Stomach smooth muscle (tissue), 2 donors: Measurements from ENCODE around the gene ST8SIA3.

Source experiments
- H3K27ac ChIP-seq: one replicate; pipeline ENCODE4 v1.7.0; 2013; ENCODE audit warnings: mild to moderate bottlenecking, low read length, inconsistent platforms
- H3K27me3 ChIP-seq, 2 donors: one replicate each; pipeline ENCODE4 v1.7.0; 2013; ENCODE audit warnings: low read length in 2 of 2; ENCODE audit not compliant: insufficient read depth in 2 of 2, control insufficient read depth in 1 of 2
- H3K36me3 ChIP-seq, 2 donors: one replicate each; pipeline ENCODE4 v1.7.0; 2013; ENCODE audit warnings: low read length in 2 of 2; ENCODE audit not compliant: control insufficient read depth in 2 of 2, insufficient read depth in 2 of 2
- H3K4me1 ChIP-seq: one replicate; pipeline ENCODE4 v1.7.0; 2013; ENCODE audit warnings: low read length; ENCODE audit not compliant: control insufficient read depth, insufficient read depth
- H3K4me3 ChIP-seq, 2 donors: one replicate each; pipeline ENCODE4 v1.7.0; 2013; ENCODE audit warnings: low read length in 2 of 2
- H3K9ac ChIP-seq, 2 donors: one replicate each; pipeline ENCODE4 v1.7.0; 2013; ENCODE audit warnings: low read length in 2 of 2, mild to moderate bottlenecking in 1 of 2
- H3K9me3 ChIP-seq, 2 donors: one replicate each; pipeline ENCODE4 v1.7.0; 2013; ENCODE audit warnings: low read length in 2 of 2; ENCODE audit not compliant: control insufficient read depth in 2 of 2
- donor health status: healthy.
- donor health status: Pancreatic carcinoma.

The ST8SIA3 gene, protein sequence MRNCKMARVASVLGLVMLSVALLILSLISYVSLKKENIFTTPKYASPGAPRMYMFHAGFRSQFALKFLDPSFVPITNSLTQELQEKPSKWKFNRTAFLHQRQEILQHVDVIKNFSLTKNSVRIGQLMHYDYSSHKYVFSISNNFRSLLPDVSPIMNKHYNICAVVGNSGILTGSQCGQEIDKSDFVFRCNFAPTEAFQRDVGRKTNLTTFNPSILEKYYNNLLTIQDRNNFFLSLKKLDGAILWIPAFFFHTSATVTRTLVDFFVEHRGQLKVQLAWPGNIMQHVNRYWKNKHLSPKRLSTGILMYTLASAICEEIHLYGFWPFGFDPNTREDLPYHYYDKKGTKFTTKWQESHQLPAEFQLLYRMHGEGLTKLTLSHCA

DNA sequence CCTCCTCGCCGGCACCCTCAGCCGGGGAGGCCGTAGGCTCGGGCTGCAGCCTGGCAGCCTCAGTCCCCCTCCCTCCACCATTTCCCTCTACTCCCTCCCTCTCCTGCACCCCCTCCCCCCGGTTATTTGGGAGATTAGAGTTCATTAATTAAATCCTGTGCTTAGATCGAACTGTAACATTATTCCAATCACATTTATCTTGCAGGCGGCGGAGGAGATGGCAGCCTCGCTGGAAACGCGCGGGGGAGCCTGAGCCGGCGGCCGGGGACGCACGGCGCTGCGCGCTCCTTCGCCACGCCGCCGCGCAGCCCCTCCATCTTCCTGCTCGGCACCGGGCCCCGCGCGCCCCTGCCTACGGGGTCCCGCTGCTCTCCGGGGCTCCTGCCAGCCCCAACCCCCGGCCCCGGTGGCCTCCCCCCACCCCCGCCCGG lies at the start of gene ST8SIA3:
ST8SIA3 (plus strand) TSS at position 287 of the 431 bp plus-strand sequence. CDS start 290 bp downstream, outside the sequence.
- Histone ChIP-seq H3K4me1 (peaks cover 4% of the 10 kb centered on the region), H3K9me3 (no peaks in the 10 kb centered on the region), H3K4me3 (no peak within 1 kb of the TSS), H3K36me3 (no peaks in the 10 kb centered on the region), H3K9ac (no peak within 1 kb of the TSS), H3K27ac (no peak within 1 kb of the TSS), H3K27me3 (peaks cover 24 to 34% of the 10 kb centered on the region in 2 donors)

DNA sequence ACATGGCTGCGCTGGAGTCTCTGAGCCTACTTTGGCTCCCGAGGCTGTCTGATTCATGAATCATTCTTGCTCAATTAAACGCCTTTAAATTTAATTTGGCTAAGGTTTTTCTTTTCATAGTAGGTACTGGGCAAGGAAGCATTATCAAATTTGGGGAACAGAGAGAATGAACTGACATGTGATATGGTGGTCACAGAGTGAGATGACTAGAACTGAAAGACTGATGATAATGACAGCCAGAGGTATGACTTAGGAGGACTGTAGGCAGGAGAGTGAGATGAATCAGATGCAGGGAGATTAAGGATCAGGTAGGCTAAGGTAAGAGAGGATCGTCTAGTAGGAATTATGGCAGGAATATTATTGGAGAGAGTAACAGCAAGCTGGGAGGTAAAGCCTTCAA lies 40.9 kb upstream of the ST8SIA3 start:
- no peak overlapping the region for H3K27ac ChIP-seq
- no peak overlapping the region for H3K4me3 ChIP-seq
- H3K4me1 ChIP-seq = no peaks in the 10 kb centered on the region
- H3K27me3 ChIP-seq = peaks cover 0 to 2% of the 10 kb centered on the region in 2 donors
- H3K36me3 ChIP-seq = no peaks in the 10 kb centered on the region
- H3K9me3 ChIP-seq = no peaks in the 10 kb centered on the region
- no peak overlapping the region for H3K9ac ChIP-seq

DNA sequence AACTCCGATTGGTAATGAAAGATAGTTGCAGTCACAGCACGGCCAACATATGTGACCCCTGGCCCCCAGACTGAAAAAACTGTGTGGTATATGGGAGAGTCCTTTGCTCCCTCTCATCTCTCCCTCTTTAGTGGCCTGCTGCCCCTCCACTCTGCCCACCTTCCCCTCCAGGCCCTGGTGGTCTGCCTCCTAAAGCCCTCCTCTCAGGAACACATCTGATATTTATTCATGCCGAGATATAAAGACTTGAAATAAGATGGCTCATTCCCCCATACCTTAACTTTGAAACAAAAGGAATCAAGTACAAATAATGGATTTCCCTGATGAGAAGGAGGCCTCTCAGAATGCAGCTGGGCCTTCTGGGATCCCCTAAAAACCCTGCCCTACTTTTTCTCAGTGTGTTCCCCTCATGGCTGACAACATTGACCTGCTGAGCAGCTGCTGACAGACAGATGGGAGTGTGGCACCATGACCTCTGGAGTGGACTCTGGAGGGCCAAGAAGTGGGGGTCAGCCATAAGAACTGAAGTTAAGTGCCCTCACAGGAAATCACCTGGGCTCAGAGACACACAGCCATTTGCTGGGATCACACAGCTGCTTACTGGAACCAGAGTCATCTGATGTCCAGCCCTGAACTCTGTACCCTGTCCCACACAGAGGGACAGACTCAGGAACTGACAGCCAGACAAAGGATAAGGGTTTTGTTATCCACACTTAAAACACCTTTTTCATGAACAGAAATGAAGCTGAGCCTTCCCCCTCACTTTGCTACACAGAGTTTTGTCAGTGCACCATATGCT lies 39.8 kb upstream of the ST8SIA3 start:
- Histone ChIP-seq H3K9me3 (no peaks in the 10 kb centered on the region), H3K4me3 (no peak overlapping the region), H3K9ac (no peak overlapping the region), H3K36me3 (no peaks in the 10 kb centered on the region), H3K27me3 (peaks cover 0 to 2% of the 10 kb centered on the region in 2 donors), H3K4me1 (no peaks in the 10 kb centered on the region), H3K27ac (no peak overlapping the region)

DNA sequence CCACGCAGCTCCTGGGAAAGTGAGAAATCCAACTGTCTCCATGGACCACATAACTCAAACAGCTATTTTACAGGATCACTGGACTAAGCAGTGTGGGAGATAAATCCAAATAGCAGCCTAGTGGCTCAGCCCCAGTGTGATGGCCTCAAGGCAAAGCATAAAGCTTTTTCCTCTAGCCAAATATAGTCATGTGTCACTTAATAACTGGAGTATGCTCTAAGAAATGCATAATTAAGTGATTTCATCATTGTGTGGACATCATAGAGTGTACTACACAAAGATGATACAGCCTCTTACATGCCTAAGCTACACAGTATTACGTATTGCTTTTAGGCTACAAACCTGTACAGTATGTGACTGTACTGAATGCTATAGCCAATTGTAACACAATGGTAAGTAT lies 31.8 kb upstream of the ST8SIA3 start:
- H3K9ac ChIP-seq = no peak overlapping the region
- H3K36me3 ChIP-seq = no peaks in the 10 kb centered on the region
- peaks cover 0 to 2% of the 10 kb centered on the region in 2 donors for H3K9me3 ChIP-seq
- peaks cover 0 to 2% of the 10 kb centered on the region in 2 donors for H3K27me3 ChIP-seq
- no peaks in the 10 kb centered on the region for H3K4me1 ChIP-seq
- H3K4me3 ChIP-seq = no peak overlapping the region
- no peak overlapping the region for H3K27ac ChIP-seq

DNA sequence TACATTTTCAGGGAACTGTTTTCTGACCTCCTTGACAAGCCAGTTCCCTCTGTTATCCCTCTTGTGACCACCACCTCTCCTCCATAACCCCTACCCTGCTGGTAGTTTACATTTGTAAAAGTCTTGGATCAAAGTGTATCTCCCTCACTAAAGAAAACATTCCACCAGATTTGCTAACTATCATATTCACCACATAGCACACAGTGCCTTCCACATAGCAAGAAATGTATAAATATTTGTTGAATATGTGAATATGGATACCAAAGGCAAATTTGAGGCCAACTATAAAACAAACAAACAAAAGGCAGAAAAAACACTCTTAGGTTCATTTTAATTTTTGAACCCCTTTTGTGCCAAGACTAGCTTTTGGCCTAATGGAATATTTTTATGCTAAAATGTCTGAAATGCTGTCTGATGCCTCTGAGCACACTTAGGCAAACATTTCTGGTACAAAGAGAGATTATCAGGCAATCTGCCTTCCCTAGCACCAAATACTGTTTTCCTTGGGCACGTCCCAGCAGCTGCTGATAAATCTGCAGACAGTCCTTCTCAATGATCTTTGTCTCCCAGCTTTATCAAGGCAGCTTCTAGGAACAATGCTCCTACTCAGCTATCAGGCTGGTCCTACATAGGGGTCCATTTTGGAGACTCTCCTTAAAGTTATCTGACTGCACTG lies 26.7 kb upstream of the ST8SIA3 start:
- peaks cover 0 to 2% of the 10 kb centered on the region in 2 donors for H3K9me3 ChIP-seq
- no peaks in the 10 kb centered on the region for H3K36me3 ChIP-seq
- no peak overlapping the region for H3K9ac ChIP-seq
- no peak overlapping the region for H3K27ac ChIP-seq
- H3K4me1 ChIP-seq = no peaks in the 10 kb centered on the region
- H3K4me3 ChIP-seq = no peak overlapping the region
- H3K27me3 ChIP-seq = peaks cover 0 to 4% of the 10 kb centered on the region in 2 donors

DNA sequence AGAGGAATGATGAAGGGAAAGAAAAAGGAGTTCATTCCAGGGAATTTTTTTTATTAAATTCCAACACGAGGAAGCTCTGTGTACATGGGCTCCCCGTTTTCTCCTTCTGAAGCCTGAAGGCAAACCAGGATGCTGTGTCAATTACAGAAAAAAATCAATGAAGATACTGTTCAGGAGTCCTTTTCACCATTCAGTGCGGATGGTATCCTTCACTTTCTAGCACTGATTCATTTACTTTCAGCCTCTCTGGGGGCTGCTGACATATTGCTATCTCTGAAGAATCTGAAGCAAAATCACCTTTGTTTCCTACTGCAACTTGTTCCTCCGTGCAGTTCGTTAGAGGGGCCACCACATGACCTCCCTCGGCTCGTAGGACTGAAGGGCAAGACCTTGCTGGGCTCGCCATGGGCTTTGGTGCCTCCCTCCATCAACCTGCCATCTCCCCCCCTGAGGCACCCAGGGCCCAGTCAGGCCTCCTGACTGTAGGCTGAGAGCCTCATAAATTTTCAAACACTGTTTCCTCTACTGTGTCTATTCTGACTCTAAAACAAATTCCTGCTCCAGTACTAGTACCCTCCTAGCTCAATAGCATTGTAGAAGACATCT lies 25.5 kb upstream of the ST8SIA3 start:
- Histone ChIP-seq H3K9me3 (peaks cover 0 to 2% of the 10 kb centered on the region in 2 donors), H3K4me1 (no peaks in the 10 kb centered on the region), H3K27me3 (peaks cover 0 to 4% of the 10 kb centered on the region in 2 donors), H3K4me3 (no peak overlapping the region), H3K36me3 (no peaks in the 10 kb centered on the region), H3K27ac (no peak overlapping the region), H3K9ac (no peak overlapping the region)

DNA sequence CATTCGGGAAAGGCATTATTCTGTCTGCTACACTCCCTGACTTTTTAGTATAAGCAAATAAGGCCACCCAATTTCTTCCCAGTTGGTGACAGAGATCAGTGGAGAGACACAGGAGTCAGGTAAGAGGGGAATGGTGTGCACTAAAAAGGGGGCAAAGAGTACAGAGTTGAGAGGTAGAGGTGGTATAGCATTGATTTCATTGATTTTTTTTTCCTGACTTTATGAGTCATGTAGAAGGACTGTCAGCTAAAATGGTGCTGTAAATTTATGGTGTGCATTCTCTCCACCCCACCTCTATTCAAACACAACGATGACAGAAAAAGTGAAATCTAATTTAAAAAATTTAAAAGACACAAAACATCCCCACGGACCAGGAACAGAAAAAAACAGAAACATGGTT lies 23.7 kb upstream of the ST8SIA3 start:
- Histone ChIP-seq H3K4me3 (no peak overlapping the region), H3K9ac (no peak overlapping the region), H3K9me3 (peaks cover 0 to 2% of the 10 kb centered on the region in 2 donors), H3K27me3 (peaks cover 0 to 4% of the 10 kb centered on the region in 2 donors), H3K27ac (no peak overlapping the region), H3K36me3 (no peaks in the 10 kb centered on the region), H3K4me1 (no peaks in the 10 kb centered on the region)

DNA sequence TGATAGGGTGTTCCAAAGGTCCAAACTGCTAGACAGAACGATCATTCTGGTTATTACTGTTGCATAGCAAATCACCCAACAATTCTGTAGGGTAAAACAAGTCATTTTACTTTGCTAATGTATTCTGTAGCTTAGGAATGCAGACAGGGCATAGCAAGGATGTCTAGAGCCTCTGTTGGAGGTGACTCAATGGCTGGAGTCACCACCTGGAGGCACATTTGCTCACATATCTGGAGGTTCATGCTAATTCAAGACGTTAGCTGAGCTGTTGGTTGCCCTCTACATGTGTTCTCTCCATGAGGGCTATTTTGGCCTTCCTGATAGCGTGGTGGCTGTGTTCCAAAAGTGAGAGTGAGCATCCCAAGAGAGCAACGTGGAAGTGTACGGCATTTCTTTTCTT lies 22.5 kb upstream of the ST8SIA3 start:
- Histone ChIP-seq H3K36me3 (no peaks in the 10 kb centered on the region), H3K27me3 (peaks cover 0 to 2% of the 10 kb centered on the region in 2 donors), H3K27ac (no peak overlapping the region), H3K4me3 (no peak overlapping the region), H3K9ac (no peak overlapping the region), H3K9me3 (peaks cover 0 to 2% of the 10 kb centered on the region in 2 donors), H3K4me1 (no peaks in the 10 kb centered on the region)

DNA sequence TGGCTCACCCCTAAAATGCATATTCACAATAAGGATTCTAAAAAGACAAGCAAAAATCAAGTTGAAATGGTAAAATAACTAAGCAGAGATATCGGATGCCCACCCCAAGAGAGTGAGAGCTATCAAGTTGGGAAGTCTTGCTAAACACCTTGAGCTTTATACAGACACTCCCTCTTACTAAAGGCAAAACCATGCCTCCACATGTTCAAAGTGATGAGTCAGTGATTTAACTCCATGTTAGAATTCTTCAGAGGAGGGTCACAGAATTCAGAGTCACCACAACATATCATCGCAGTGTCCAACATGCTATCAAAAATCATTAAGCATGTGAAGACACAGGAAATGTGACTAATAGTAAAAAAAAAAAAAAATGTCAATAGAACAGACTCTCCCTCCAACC lies 20.6 kb upstream of the ST8SIA3 start:
- H3K4me3 ChIP-seq = no peak overlapping the region

DNA sequence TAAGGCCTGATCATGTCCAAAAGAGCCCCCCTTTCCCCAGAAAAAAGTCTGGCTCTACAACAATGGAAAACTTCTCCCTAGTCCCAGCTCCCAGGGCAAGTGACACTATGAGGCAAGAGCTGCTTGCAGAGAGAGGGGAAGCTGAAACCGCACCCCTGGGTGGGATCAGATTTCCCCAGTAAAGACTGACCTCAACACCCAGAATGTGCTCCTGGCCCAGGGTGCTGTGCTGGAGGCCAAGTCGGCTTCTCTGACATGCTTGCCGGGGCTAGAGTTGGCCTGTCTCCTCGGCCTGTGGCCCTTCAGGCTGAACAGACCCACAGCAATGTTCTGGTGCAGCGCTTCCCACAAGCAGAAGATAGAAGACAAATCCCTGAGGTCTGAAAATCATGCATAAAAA lies 18.4 kb upstream of the ST8SIA3 start:
- Histone ChIP-seq H3K27ac (no peak overlapping the region), H3K4me1 (no peaks in the 10 kb centered on the region)

More for the DNA sequence above, 20.6 kb upstream of the ST8SIA3 start:
- peaks cover 0 to 2% of the 10 kb centered on the region in 2 donors for H3K27me3 ChIP-seq
- H3K27ac ChIP-seq = no peak overlapping the region
- H3K9me3 ChIP-seq = peaks cover 0 to 2% of the 10 kb centered on the region in 2 donors
- H3K36me3 ChIP-seq = no peaks in the 10 kb centered on the region
- H3K9ac ChIP-seq = no peak overlapping the region
- H3K4me1 ChIP-seq = no peaks in the 10 kb centered on the region

More for the DNA sequence above, 18.4 kb upstream of the ST8SIA3 start:
- Histone ChIP-seq H3K9me3 (peaks cover 0 to 2% of the 10 kb centered on the region in 2 donors), H3K27me3 (peaks cover 0 to 2% of the 10 kb centered on the region in 2 donors), H3K9ac (no peak overlapping the region), H3K4me3 (no peak overlapping the region), H3K36me3 (no peaks in the 10 kb centered on the region)
